HL-60 (cell line): Measurements from ENCODE around the gene KRT14.

Source experiments
- CTCF ChIP-seq: IDR thresholded peaks from one replicate; pipeline ENCODE4 v1.5.1; 2011; ENCODE audit warnings: low read length, control low read depth, inconsistent platforms; ENCODE audit not compliant: insufficient read depth
- GABPA ChIP-seq: IDR thresholded peaks from 2 replicates; pipeline ENCODE4 v1.6.1; 2012; ENCODE audit warnings: low read depth
- POLR2AphosphoS5 ChIP-seq: IDR thresholded peaks from 2 replicates; pipeline ENCODE4 v1.6.1; 2012; ENCODE audit warnings: low read depth
- REST ChIP-seq: IDR thresholded peaks from 2 replicates; pipeline ENCODE4 v1.6.1; 2012; ENCODE audit warnings: low read depth; ENCODE audit not compliant: insufficient replicate concordance
- SPI1 ChIP-seq: IDR thresholded peaks from 2 replicates; pipeline ENCODE4 v1.6.1; 2012; ENCODE audit warnings: low read depth, mild to moderate bottlenecking, borderline replicate concordance

GRCh38 chr17:41602524-41602923, 15.8 kb upstream of the KRT14 start:
- TF ChIP-seq CTCF (no peak), REST (no peak), POLR2AphosphoS5 (no peak), GABPA (no peak), SPI1 (no peak)
